Measurements from ENCODE around the gene CREBZF. TPM values are rescaled to one million over a fixed set of nuclear protein-coding genes. Genes with fewer than 3 reads are reported as not detected.
A peak's percentile ranks its signal among the peaks of the same experiment; 100 is the strongest.

Gene CREBZF, protein sequence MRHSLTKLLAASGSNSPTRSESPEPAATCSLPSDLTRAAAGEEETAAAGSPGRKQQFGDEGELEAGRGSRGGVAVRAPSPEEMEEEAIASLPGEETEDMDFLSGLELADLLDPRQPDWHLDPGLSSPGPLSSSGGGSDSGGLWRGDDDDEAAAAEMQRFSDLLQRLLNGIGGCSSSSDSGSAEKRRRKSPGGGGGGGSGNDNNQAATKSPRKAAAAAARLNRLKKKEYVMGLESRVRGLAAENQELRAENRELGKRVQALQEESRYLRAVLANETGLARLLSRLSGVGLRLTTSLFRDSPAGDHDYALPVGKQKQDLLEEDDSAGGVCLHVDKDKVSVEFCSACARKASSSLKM
- total RNA-seq: 10 to 100 TPM; 47.5 to 56.7 TPM

DNA sequence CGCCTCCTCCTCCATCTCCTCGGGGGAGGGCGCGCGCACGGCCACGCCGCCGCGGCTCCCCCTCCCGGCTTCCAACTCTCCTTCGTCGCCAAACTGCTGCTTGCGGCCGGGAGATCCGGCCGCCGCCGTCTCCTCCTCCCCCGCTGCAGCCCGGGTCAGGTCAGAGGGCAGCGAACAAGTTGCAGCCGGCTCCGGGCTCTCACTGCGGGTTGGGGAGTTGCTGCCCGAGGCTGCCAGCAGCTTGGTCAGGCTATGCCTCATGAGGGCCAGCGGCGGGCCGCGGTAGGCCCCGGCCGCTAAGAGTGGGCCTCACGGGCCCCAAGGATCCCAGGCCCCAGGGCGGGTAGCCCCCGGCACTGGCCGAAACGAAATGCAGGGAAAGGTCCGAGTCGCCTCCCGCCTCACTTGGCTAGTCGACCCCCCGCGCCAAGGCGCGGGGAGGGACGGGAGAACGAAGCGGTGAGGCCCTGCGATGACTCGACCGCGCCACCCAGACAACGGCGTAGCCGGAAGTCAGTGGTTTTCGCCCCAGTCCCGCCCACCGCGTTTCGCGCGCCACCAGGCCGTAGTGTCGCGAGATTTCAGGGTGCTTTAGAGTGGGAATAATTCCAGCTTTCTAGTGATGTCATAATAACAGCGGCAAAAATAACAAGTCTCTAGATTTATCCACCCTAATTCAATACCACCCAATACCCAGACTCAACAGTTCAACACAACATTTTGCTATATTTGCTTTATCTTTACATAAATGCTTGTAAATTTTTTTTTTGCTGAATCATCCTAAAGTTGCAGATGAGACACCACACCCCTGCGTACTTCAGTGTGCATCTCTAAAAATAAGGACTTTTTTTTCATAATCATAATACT lies at the start of gene CREBZF:
TSS of gene CREBZF (minus strand) at position 515 of the 867 bp plus-strand sequence. CDS start at position 261, 254 bp downstream.
- no peaks in the 10 kb centered on the region for H3K27me3 Mint-ChIP-seq
- H3K4me3 Mint-ChIP-seq: peak within 1 kb of the TSS; percentile 99
- peaks cover 54% of the 10 kb centered on the region for H3K36me3 Mint-ChIP-seq (ENCODE audit: low read depth)
- H3K4me1 Mint-ChIP-seq: peaks cover 19% of the 10 kb centered on the region
- ATAC-seq (replicated peaks): peak; percentile 90
- peak within 1 kb of the TSS; percentile 96 for H3K27ac Mint-ChIP-seq
- H3K9me3 Mint-ChIP-seq: no peaks in the 10 kb centered on the region

DNA sequence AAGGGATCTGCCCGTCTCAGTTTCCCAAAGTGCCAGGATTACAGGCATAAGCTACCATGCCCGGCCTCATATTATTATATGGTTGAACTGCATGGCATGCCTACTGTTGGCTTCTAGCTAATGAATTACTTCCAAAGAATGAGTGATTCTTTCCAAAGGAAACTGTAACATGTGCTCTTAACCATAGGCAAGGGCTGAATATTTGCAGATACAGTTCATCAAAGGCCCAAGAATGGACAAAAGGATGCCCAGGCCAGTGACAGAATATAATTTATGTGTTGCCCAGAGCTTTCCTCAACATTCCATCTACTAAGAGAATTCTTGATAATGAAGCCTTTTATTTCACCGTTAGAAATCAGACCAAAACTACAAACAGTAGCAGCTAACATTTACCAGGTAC lies 48.0 kb upstream of the CREBZF start:
- H3K27me3 Mint-ChIP-seq: no peaks in the 10 kb centered on the region
- no peak overlapping the region for H3K4me3 Mint-ChIP-seq
- no peak for ATAC-seq (replicated peaks)
- H3K36me3 Mint-ChIP-seq (ENCODE audit: low read depth): no peaks in the 10 kb centered on the region
- H3K4me1 Mint-ChIP-seq: no peaks in the 10 kb centered on the region
- H3K9me3 Mint-ChIP-seq: no peaks in the 10 kb centered on the region
- H3K27ac Mint-ChIP-seq: no peak overlapping the region

DNA sequence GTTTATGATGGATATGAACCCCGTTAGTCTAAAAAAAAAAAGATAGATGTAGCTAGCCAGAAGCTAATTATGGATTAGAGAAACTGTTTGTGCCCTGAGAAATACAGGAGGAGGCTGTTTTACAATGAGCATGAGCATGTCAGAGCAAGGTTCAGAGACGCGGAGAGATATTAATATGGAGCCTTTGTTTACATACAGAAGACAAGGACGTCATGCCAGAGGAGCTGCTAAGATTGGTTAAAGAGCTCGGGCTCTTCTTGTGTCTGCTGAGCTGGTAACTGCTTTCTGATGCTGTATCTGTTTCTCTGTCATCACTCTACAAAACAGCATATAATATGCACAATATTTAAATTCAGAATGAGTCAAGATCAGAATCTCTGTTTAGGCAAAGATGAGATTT lies 46.0 kb upstream of the CREBZF start:
- no peak for ATAC-seq (replicated peaks)
- Mint-ChIP-seq H3K36me3 (ENCODE audit: low read depth) (no peaks in the 10 kb centered on the region), H3K4me1 (no peaks in the 10 kb centered on the region), H3K27me3 (no peaks in the 10 kb centered on the region), H3K27ac (no peak overlapping the region), H3K9me3 (no peaks in the 10 kb centered on the region), H3K4me3 (no peak overlapping the region)

DNA sequence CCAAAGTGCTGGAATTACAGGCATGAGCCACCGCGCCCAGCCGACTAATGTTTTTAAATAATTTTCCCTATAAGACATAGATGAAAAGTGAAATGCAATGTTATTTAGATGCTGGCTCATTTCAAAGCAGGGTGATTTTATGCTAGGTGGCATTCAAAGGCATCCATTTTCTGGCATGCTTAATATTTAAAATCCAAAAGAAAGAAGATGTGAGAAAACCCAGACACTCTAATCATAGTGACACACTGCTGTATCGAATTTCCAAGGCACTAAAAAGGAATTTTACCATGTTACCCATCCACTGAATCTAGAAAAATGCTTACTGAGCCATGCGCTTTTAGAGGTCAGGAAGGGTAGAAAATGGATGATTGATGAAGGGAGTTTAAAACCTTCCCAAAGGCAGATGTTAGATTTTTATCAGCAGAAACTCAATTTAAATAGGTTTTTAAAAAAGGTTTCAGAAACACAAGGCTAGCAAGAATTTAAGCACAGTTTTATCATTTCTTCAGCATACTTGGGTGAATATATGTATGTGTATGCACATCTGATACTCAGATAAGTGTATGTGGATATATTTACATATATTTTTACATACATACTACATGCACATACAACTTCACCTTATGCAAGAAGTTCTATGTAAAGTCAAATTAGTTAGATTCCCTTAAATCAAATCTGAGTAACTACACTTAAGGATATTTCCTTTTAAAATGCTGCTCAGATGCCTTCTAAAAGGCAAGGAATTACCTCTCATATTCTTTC lies 45.2 kb upstream of the CREBZF start:
- Mint-ChIP-seq H3K4me1 (no peaks in the 10 kb centered on the region), H3K9me3 (no peaks in the 10 kb centered on the region), H3K4me3 (no peak overlapping the region), H3K36me3 (ENCODE audit: low read depth) (no peaks in the 10 kb centered on the region), H3K27me3 (no peaks in the 10 kb centered on the region), H3K27ac (no peak overlapping the region)
- ATAC-seq (replicated peaks): no peak

DNA sequence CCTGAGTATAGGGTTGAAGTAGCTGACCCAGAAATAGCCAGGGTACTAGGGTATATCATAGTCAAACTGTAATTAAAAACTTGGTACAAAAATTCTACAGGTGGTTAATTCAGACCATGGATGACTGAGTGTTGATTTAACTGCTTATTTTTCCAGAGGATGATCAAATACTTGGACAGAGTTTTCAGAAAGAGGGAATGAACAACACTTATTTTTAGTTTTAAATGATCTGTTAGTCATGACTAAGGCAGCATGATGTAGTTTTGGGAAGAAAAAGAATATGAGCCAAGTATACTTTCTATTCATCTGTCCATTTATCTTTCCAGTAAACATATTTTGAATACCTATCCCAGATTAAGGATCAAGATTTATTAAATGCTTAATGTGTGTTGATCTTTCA lies 40.9 kb upstream of the CREBZF start:
- Mint-ChIP-seq H3K4me3 (no peak overlapping the region), H3K36me3 (ENCODE audit: low read depth) (no peaks in the 10 kb centered on the region), H3K27ac (no peak overlapping the region), H3K9me3 (no peaks in the 10 kb centered on the region), H3K27me3 (no peaks in the 10 kb centered on the region), H3K4me1 (no peaks in the 10 kb centered on the region)
- ATAC-seq (replicated peaks): no peak

DNA sequence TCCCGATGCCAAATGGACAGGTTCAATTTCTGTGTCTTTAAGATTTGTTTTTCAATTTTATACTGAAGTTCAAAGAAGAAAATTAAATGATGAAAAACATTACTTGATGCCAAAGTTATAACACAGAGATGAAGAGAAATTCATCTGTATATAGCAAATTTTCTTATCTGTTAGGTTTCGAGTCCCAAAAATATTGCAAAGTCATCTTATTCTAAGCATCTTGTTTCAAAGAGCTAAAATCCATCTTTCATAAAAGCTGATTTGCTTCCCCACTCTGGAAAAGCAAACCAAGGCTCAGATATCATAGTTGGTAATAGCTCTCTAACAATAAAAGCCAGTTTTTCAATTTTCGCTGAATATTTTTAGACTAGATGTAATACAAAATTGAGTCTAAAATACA lies 40.0 kb upstream of the CREBZF start:
- Mint-ChIP-seq H3K27me3 (no peaks in the 10 kb centered on the region), H3K36me3 (ENCODE audit: low read depth) (no peaks in the 10 kb centered on the region), H3K4me3 (no peak overlapping the region), H3K9me3 (no peaks in the 10 kb centered on the region), H3K4me1 (peaks cover 3% of the 10 kb centered on the region), H3K27ac (no peak overlapping the region)
- ATAC-seq (replicated peaks): no peak

DNA sequence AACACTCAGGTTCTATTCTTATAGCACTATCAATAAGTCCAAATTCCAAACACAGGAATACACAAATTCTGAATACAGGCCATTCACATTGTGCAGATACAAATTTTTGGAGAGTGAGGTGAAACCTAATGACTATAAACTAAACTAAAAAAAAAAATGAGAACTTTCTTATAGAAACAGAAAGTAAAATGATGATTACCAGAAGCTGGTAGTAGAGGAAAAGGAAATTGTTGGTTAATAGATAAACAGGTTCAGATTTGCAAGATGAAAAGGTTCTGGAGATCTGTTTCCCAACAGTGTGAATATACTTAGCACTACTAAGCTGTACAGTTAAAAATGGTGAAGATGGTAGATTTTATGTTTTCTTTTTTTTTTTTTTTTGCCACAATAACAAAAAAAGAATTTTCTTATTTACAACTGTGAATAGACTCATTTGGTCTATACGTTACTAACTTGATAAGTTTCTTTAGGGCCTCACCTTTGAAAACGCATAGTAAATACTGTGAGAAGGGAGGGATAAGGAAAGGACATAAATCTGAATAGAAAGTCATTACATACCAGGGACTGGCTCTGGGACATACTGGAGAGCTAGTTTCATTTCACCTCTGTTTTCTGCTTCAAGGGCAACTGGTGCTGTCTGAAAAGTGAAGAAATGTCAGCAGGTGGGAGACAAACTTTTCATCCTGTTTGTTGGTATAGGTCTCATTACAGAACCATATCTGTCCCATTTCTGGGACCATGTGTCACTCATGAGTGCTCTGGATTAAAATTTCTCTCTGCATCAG lies 35.2 kb upstream of the CREBZF start:
- peak overlapping the region; percentile 58 for H3K4me3 Mint-ChIP-seq
- H3K36me3 Mint-ChIP-seq (ENCODE audit: low read depth): no peaks in the 10 kb centered on the region

DNA sequence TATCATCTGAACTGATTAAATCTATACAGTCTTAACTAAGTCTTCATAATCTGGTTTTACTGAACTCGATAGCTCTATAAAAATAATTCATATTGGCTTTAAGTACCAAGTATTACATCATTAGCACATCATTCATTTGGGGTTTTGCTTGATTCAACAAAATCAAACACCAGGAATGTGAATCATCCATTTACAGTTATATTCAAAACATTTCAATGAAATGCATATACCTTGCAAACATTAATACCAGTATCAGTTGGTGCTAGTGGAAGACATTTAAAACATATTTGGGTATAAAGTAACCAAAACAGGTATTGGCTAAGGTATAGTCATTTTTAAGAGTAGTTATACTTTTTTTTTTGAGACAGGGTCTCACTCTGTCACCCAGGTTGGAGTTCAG lies 33.3 kb upstream of the CREBZF start:
- no peaks in the 10 kb centered on the region for H3K9me3 Mint-ChIP-seq
- no peaks in the 10 kb centered on the region for H3K27me3 Mint-ChIP-seq
- no peaks in the 10 kb centered on the region for H3K36me3 Mint-ChIP-seq (ENCODE audit: low read depth)
- peak; percentile 26 for ATAC-seq (replicated peaks)
- no peak overlapping the region for H3K27ac Mint-ChIP-seq
- no peak overlapping the region for H3K4me3 Mint-ChIP-seq
- peaks cover 18% of the 10 kb centered on the region for H3K4me1 Mint-ChIP-seq

More for the DNA sequence above, 35.2 kb upstream of the CREBZF start:
- Mint-ChIP-seq H3K4me1 (peaks cover 18% of the 10 kb centered on the region), H3K27ac (peak overlapping the region; percentile 57), H3K27me3 (no peaks in the 10 kb centered on the region), H3K9me3 (no peaks in the 10 kb centered on the region)
- ATAC-seq (replicated peaks): peak; percentile 75

DNA sequence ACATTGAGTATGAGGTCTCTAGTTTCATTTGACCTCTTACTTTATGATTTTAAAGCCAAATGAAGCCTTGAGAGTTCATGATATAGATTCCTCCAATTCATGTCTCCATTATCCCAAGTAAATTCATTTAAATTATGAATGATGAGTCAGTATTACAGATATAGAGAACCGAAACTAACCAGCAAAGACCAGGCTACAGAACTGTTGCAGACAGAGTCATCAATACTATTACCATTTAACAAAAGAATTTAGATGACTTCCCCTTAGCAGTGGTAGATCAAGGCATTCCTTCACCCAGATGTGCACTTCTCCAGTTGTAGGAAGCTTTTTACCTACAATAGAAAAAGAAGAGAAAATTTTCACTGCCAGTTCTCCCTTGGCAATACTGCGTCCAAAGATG lies 32.8 kb upstream of the CREBZF start:
- no peak overlapping the region for H3K4me3 Mint-ChIP-seq
- peak; percentile 69 for ATAC-seq (replicated peaks)
- H3K9me3 Mint-ChIP-seq: no peaks in the 10 kb centered on the region
- H3K27ac Mint-ChIP-seq: no peak overlapping the region
- H3K4me1 Mint-ChIP-seq: peaks cover 18% of the 10 kb centered on the region
- H3K27me3 Mint-ChIP-seq: no peaks in the 10 kb centered on the region
- no peaks in the 10 kb centered on the region for H3K36me3 Mint-ChIP-seq (ENCODE audit: low read depth)

DNA sequence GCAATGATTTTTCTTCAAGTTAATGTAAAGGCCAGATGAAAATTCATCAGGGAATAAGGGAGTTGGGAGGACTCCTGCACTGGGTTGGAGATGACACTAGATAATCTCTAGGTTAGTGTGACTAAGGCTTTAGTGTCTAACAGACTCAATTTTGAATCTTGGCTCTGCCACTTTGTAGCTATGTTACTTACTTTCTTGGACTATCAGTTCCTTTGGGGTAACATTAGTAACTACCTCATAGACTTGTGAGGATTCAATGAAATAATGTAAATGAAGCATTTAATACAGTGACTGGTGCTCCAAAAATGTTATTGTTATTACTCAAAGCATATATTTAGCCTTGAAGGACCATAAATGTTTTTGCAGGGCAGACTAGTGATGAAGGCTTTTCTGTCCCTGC lies 30.6 kb upstream of the CREBZF start:
- Mint-ChIP-seq H3K4me3 (no peak overlapping the region), H3K27me3 (no peaks in the 10 kb centered on the region), H3K9me3 (no peaks in the 10 kb centered on the region), H3K4me1 (peaks cover 18% of the 10 kb centered on the region), H3K36me3 (ENCODE audit: low read depth) (no peaks in the 10 kb centered on the region), H3K27ac (no peak overlapping the region)
- ATAC-seq (replicated peaks): no peak

DNA sequence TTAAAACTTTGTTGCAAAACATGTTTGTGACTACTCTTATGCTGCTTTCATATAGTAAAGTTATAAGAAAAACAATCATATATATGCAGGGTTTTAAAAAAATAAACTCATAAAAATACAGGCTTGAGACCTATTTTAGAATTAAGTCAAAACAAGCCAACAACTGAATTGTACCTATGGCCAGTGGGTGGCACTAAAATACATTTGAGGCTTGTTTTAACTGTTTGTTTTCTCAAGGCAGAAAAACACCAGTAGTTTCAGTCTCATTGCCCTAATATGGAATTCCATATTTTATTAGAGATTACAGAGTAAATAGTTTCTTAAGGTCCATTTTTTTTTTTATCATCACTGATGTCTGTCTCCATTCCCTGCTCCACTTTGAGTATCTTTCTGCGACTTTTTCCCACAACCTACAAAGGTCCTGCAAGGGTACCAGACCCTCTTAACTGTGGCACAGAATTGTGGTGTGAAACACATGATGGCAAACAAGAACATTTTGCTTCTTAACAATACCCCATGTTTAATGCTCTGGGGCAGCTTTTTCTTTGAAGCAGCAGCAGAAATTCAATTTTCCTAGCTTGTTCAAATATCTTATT lies 29.6 kb upstream of the CREBZF start:
- Mint-ChIP-seq H3K9me3 (no peaks in the 10 kb centered on the region), H3K27me3 (no peaks in the 10 kb centered on the region), H3K4me3 (no peak overlapping the region), H3K4me1 (peaks cover 10% of the 10 kb centered on the region), H3K27ac (no peak overlapping the region), H3K36me3 (ENCODE audit: low read depth) (no peaks in the 10 kb centered on the region)
- no peak for ATAC-seq (replicated peaks)

DNA sequence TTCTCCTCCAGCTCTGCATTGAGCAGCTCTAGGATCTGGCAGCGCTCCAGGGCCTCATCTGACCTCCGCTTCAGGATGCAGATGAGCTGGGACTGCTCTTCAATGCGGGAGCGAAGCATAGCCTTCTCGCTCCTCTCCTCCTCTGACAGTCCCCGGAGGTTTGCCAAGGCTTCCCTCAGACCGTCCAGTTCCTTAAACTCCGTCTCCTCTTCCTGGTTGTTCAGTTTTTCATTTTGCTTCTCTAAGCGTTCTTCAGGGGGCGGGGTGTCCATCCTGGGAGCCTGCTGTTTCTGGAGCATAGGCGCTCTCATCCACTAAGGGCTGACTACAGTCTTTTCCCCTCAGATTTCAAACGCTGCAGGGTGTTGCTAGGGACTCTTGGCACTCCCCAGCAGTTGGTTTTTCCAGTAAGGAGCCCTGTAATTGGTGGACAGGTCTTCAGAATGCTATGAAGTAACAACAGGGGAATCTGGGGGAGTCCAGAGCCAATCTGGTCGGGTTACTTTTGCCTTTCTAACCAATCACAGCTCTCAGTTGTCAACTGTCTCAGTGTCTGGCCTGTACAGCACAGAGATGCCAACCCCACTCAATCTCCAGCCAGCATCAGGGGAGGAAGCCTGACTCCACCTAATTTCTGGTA lies 21.0 kb upstream of the CREBZF start, which contains the start of gene CCDC89:
TSS of gene CCDC89 (minus strand) at position 376 of the 640 bp plus-strand sequence. CDS start at position 311, 65 bp downstream.
- H3K27me3 Mint-ChIP-seq: no peaks in the 10 kb centered on the region
- ATAC-seq (replicated peaks): no peak
- peaks cover 13% of the 10 kb centered on the region for H3K4me1 Mint-ChIP-seq
- no peak within 1 kb of the TSS for H3K4me3 Mint-ChIP-seq
- no peak within 1 kb of the TSS for H3K27ac Mint-ChIP-seq
- peaks cover 5% of the 10 kb centered on the region for H3K36me3 Mint-ChIP-seq (ENCODE audit: low read depth)
- no peaks in the 10 kb centered on the region for H3K9me3 Mint-ChIP-seq

DNA sequence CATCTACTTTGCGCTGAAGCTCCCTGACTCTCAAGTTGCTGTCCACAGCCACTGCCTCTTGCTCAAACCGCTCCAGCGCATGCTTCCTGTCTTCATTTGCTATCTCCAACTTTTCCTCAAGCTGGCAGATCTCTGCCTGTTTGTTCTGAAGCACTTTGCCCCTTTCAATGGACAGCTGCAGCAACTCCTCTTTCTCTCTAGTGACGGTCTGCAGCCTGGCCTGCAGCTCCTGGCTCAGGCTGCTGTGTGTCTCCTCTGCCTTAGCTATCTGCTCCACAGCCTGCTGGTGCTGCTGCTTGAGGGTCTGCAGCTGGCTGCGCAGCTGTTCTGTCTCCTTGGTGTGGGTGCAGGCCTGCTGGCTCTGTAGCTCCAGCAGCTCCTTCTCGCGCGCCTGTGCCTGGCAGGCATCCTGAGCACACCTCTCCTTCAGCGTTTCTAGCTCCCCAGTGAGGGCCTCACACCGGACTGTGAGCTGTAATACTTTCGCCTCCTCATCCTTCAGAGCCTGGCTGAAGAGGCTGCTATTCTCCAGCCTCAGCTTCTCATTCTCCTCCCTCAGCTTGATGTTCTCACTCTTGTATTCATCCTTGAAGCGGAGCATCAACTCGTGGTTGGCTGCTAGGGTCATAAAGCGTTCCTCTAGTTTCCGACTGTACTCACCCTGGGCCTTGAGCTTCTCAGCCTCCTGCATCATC lies 20.3 kb upstream of the CREBZF start:
- Mint-ChIP-seq H3K36me3 (ENCODE audit: low read depth) (peaks cover 5% of the 10 kb centered on the region), H3K4me3 (no peak overlapping the region), H3K9me3 (no peaks in the 10 kb centered on the region), H3K27ac (no peak overlapping the region), H3K27me3 (no peaks in the 10 kb centered on the region), H3K4me1 (peaks cover 13% of the 10 kb centered on the region)
- no peak for ATAC-seq (replicated peaks)
